ENCODE data around the gene TUBD1.
A peak's percentile ranks its signal among the peaks of the same experiment; 100 is the strongest.
"Not testable (repeated sequence)": the region's sequence is repeated elsewhere in the genome, so short reads cannot be mapped to it uniquely, and the experiment has no call there.

Gene TUBD1

DNA sequence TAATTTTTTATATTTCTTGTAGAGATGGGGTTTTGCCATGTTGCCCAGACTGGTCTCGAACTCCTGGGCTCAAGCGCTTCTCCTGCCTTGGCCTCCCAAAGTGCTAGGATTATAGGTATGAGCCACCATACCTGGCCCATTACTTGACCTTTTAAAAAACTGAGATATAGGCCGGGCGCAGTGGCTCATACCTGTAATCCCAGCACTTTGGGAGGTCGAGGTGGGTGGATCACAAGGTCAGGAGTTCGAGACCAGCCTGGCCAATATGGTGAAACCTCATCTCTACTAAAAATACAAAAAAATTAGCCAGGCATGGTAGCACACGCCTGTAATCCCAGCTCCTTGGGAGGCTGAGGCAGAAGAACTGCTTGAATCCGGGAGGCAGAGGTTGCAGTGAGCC, 19.3 kb downstream of the TUBD1 start:
- DNase-seq (ENCODE audit: low read depth), result not testable (repeated sequence)

DNA sequence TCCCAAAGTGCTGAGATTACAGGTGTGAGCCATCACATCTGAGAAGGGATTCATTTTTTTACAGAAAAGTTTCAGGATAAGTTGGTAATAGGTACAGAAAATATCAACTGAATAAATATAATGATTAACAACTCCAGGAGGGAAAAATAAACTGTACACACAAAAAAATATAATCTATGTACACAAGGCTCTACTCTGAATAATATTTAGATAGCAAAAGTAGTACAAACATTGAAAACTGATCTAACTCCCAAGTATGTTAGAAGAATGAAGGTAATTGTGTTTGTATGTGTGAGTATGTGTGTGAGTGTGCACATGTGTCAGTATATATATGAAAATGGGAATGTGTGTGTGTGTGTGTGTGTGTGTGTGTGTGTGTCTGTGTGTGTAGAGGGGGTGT, 20.4 kb downstream of the TUBD1 start:
- DNase-seq (ENCODE audit: low read depth), result no peak

DNA sequence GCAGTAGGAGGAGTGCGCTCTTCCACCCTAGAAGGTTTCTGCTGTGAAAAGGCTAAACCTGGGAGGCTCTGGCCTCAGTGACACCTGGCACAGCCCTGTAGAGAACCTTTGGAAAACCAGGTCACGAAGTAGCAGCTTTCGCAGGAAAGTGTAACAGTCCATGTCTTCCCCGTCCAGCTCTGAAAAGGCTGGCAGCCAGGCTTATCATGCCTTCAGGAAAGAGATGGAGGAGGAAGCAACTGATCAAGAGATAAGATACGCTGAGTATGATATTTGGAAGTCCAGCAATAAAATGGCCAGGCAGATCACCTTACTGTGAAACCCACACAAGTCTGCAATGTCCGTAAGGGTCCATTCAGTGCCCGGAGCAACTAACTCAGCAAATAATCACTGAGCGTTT, 22.3 kb downstream of the TUBD1 start:
- no peak for DNase-seq (ENCODE audit: low read depth)

DNA sequence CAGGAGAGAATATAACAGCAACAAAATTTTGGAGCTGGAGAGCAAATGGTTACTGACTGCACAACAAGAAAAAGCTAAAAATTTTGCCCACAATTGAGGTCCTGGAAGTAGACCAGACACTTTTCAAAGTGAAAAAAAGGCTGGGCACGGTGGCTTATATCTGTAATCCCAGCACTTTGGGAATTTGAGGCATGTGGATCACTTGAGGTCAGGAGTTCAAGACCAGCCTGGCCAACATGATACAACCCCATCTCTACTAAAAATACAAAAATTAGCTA, 22.9 kb downstream of the TUBD1 start:
- no peak for DNase-seq (ENCODE audit: low read depth)

DNA sequence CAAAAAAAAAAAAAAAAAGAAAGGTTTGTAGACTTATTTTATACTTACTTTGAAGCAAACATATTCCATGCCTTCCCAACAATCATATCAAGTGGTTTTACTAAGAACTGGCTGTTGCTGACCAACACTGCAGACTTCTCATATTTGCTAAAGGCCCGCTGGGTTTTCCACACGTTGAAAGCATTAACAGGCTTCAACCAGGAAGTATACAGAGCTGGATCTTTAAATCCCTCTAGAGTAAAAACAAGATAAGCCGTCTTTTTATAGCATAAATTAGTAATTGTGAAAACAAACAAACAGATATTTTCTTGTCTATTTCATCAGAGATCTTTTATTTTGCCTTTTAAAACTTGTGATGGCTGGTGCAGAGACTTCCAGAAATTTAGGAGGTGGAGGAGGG, 29.1 kb downstream of the TUBD1 start:
- DNase-seq (ENCODE audit: low read depth), result no peak

DNA sequence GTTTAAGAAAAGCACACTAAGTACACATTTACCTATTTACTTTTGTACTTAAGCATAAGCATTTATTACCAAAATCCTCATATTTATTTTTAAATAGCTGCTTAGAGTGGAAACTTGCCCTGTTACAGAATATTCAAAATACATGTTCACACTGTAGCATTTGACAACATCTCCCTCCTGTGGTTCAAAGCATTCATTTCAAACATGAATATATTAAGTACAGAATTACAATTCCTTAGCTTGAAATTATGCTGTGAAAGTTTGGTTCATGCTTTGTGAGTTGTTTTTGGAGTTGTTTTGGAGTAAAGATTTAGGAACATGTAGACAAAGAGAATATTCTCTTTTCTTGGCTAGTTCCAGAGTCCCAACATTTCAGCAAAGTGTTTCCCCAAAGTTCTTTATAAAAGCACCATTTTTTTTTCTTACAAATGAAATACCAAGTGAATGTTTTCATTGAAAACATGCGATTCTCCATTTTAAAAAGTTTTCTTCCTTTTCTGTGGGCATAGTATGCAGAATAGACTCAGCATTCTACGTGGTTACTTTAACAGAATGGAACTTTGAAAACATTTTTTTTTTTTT, 33.2 kb downstream of the TUBD1 start:
- DNase-seq (ENCODE audit: low read depth), result no peak

DNA sequence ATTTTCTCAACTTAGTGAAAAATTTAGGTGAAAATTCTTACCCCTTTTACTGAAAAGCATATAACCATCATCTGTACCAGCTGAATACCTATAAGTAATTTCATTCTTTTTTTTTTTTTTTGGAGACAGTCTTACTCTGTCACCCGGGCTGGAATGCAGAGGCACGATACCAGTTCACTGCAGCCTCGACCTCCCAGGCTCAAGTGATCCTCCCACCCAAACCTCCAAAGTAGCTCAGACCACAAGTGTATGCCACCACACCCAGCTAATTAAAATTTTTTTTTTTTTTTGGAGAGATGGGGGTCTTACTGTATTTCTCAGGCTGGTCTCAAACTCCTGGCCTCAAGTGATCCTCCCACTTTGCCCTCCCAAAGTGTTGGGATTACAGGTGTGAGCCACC, 33.8 kb downstream of the TUBD1 start:
- DNase-seq (ENCODE audit: low read depth), result no peak

DNA sequence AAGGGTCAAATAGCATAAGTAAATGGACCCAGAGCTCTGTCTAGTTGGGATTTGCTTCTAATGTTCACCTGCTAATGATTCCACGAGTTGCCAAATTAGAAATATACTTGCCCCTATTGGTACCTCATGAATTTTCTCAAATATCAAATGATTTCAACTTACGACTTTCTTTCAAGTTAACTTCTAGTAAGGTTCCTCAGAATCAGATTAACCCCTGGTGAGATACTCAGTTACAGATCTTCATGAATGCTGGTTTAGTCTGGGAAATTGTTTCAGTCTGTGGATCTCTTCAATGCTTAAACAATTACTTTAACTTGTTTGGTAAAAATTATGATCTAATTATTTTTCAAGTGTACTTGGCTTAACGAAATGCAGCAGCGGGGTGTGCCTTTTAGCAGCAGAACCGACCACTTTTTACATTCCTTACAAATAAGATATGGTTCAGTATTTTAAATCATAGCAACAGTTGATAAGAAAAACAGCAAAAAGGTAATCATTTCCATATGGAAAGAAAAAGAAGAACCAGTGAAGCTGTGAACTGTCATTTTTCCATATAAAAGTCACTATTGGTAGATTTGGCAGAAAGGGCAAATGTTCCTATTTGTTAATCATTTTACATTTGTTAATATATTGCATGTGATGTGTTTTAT, 34.5 kb downstream of the TUBD1 start:
- no peak for DNase-seq (ENCODE audit: low read depth)

DNA sequence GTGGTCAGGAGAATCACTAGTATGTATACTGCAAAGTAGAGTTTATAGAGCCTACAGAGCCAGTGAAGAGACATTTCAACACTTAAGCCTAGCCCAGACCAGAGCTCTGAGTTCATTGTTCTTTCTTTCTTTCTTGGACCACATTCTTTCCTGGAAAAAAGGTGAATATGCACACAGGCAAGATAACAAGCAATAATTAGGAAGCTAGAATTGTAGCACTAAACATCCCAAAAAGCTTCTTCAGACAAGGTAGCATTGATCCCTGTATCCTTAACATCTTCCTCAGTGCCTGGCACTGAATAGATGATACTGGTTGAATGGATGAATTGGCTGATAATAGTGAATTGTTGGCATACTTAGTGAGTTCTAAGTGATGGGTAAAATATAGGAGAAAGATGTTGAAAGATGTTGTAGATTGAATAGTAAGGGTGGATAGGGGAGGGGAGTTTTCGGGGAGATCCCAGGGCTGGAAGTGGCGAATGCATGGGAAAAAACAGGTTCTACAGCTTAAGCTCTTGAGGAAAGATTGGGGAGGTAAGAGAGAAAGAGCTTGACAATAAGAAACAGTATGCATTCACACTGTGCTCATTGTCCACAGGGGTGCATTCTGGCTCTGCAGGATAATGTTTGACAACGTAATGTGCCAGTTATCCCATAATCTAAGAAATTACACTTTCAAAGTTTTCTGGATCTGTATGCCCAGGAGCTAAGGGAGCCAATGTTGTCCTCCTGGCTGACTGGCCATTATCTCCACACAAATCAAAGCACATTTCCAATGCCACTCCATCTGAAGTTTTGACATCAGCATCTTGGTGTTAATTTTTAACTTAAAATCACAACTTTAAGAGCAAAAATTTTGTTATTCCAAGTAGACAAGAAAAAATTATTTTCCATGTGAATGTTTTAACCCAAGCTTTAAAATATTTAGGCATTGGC, 35.6 kb downstream of the TUBD1 start:
- no peak for DNase-seq (ENCODE audit: low read depth)

DNA sequence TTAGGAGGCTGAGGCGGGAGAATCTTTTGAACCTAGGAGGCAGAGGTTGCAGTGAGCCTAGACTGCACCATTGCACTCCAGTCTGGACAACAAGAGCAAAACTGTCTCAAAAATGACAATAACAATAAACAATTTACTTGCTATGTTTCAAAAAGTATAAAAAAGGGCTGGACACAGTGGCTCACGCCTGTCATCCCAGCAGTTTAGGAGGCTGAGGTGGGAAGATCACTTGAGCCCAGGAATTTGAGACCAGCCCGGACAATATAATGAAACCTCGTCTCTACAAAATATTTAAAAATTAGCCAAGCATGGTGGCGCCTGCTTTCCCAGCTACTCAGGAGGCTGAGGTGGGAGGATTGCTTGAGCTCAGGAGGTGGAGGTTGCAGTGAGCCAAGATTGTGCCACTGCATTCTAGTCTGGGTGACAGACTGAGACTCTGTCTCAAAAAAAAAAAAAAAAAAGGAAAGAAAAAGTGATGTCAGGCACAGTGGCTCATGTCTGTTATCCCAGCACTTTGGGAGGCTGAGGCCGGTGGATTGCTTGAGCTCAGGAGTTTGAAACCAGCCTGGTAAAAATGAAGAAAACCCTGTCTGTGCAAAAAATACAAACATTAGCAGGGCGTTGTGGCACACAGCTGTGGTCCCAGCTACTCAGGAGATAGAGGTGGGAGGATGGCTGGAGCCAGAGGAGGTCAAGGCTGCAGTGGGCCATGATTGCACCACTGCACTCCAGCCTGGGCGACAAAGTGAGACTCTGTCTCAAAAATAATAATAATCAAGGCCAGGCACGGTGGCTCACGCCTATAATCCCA, 38.6 kb downstream of the TUBD1 start:
- not testable (repeated sequence) for DNase-seq (ENCODE audit: low read depth)

DNA sequence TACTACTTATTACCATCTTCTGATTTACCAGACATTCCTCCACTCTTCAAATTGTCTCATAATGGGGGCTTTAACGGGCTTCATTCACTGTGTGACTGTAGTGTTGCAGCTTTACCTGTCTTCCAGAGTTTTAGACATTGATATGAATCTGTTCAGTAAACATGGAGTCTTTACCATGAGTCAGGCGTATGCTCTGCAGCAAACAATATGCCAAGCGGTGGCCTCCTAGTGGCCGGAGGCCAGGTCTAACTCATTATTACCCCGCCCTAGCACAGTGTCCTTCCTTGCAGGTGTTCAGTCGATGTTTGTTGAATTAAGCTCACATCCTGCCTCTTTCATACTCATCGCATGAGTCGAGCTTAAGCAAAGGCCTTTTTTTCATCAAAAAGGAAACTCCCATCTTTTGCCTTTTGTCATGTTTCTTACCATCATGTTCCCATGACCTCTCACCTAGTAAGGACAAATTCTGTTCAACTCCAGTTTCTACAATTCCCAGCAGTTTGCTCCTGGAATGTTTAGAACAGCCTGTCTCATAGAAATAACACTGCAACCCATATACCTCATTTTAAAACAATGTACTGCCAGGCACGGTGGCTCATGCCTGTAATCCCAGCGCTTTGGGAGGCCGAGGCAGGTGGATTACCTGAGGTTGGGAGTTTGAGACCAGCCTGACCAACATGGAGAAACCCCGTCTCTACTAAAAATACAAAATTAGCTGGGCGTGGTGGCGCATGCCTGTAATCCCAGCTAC, 39.4 kb downstream of the TUBD1 start:
- DNase-seq (ENCODE audit: low read depth), result peak; percentile 59

DNA sequence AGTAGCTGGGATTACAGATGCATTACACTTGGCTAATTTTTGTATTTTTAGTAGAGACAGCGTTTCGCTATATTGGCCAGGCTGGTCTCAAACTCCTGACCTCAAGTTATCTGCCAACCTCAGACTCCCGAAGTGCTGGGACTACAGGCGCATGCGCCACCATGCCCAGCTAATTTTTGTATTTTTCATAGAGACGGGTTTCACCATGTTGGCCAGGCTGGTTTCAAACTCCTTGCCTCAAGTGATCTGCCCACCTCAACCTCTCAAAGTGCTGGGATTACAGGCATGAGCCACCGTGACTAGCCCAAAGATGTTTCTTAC, 39.9 kb downstream of the TUBD1 start:
- not testable (repeated sequence) for DNase-seq (ENCODE audit: low read depth)

DNA sequence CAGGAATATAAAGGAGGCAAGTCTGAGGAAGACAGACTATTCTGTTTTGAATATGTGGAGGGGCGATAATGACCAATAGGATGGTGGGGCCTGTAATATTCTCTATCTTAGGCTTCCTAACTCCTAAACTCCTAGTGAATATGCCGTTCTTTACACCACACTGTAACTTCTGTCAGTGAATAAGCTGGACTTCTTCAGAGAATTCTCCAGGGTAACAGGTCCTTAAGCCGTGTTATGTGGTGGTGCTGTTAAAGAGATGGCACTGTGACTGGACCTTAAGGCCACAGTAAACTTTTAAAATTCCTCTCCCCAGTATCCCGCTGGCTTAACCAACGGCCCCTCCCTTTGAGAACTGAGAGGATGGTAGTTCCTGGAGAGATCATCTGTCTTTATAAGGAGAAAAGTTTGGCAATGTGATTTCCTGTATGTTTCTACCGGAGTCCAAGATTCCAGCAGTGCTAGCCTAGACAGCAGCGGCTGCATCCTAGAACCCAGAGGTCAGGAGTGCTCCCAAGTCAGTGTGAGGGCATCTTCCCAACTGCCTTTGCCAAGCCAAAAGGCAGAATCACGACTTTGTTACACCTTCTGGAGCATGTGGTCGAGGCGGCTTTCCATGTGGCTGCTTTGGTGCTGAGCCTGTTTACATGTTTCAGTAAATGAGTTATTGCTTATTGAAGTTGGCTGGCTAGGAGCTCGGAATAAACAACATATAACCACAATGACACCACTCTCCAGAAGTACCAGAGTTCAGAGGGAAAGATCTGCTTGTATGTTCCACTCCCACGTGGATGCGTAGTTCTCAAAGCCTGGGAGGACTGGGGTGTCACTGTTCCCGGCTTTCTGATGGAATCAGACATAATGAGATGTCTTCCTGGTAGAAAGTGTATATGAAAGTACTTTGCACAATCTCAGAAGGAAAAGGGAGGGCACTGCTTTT, 41.0 kb downstream of the TUBD1 start:
- no peak for DNase-seq (ENCODE audit: low read depth)

DNA sequence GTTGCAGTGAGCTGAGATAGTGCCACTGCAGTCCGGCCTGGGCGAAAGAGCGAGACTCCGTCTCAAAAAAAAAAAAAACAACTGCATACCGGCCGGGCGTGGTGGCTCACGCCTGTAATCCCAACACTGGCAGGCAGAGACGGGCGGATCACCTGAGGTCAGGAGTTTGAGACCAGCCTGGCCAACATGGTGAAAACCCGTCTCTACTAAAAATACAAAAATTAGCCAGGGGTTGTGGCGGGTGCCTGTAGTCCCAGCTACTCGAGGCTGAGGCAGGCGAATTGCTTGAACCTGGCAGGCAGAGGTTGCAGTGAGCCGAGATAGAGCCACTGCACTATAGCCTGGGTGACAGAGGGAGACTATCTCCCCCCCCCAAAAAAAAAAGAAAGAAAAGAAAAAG, 42.4 kb downstream of the TUBD1 start:
- DNase-seq (ENCODE audit: low read depth), result not testable (repeated sequence)

DNA sequence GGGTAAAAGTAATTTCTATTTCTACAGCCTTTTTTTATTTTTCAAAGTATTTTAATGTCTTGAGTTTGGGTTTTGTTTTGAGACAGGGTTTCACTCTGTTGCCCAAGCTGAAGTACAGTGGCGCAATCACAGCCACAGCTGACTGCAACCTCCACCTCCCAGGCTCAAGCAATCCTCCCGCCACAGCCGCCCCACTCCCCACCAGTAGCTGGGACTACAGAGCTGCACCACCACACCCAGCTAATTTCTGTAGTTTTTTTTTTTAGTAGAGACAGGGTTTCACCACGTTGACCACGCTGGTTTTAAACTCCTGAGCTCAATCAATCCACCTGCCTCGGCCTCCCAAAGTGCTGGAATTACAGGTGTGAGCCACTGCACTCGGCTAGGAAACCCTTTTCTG, 44.0 kb downstream of the TUBD1 start:
- peak; percentile 68 for DNase-seq (ENCODE audit: low read depth)

DNA sequence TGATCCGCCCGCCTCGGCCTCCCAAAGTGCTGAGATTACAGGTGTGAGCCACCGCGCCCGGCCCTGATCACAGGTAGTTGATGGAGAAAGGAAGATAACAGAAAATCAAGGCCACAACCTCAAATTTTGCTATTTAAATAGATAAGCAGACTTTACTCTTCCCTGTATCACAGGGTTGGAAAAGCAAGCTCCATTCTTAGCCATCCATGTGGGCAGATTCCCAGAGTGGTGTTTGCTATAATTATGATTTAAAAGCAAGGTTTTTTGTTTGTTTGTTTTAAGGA, 44.4 kb downstream of the TUBD1 start:
- no peak for DNase-seq (ENCODE audit: low read depth)

DNA sequence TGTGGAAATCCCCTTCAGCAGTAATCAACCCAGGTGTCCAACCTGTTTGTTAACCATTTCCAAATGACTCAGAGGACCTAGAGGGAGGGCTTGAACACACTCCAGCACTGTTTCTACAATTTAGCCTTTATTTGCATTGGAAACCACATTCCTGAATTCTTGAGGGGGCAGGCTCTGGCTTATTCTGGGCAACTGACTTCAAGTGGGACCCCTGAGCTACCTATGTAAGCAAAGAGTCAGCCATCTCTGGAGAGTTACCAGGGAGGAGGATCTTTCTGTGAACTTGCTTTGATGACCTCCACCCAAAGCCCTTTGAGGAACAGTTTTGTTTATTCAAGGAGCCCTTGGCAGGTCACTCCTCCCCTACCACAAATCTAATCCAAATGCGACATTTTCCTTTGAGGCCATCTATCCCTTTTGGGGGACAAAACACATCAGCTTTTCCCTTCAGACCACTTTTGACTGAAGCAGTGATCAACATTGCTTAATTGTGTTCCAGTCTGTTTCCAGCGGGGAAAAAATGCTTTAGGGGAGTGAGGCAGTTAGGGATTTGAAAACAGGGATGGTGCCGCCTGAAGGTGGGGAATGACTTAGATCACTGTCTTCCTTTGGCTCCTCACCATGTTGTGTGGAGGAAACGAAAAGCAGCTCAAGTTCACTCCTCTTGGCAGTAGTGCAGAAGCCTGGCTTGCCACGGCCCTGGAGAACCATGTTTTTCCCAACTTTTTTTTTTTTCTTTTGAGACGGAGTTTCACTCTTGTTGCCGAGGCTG, 46.2 kb downstream of the TUBD1 start:
- no peak for DNase-seq (ENCODE audit: low read depth)

DNA sequence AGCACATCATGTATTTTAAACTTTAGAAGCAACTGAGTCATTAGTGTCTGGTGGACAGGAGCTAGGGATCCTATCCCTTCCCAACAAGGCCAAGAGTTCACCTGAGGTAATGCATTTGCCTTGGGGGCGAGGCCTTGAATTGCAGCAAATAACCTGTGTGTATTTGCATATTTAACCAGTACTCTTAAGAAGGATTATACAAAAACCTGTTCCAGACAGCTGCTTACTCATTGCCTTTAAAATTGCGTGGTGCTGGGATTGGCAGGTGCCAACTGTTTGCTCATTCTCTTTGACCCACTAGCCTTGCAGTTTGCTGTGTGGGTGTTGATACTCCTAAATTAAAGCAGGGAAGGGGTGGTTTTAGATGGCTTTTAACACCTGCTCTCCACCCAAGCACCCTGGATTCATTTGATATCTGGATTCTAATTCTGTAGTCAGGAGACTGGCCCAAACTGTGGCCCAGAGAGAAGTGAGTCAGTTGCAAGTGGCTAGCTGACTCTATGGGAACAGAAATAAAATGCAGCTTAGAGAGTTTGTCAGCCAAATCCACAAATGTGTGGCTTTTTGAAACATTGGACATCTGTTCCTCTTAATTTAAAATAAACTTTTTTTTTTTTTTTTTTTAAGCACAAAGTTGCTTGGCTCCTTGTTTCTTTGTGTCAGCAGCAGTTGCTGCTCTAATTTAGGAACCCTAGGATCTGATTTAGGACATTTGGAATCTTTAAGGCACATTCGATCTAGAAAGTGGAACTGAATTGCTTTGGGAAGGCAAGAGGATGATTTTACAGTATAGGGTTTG, 46.9 kb downstream of the TUBD1 start:
- DNase-seq (ENCODE audit: low read depth), result no peak

DNA sequence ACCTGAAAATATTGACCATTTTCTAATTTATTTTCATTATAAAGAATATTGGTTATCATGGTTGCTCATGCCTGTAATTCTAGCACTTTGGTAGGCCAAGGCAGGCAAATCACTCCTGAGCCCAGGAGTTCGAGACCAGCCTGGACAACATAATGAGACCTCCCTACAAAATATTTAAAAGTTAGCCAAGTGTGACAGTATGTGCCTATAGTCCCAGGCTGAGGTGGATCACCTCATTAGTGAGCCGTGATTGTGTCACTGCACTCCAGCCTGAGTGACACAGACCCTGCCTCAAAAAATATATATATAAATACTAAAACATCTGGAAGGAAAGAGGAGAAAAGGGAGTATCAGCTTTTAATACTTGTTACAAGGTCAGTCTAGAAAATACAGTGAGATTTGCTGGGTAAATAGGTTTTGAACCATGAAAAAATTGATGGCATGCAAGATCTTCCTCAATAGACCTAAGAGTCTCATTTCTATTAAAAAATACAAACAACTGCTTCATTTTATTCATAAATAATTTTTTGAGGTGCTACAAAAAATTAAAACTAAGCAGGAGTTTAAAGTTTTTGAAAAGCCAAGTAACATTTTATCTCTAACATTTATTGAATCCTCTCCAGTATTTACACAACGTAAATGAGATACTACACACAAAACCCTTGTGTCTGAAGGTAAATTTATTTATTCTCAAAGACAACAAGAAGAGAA, 47.7 kb downstream of the TUBD1 start:
- DNase-seq (ENCODE audit: low read depth), result no peak

Data from activated T-cell treated with anti-CD3 and anti-CD28 coated beads for 48 hours (primary cell).